DMS 273 (cell line): ENCODE measurements around the gene MTCH2.
"Not testable (repeated sequence)": the region's sequence is repeated elsewhere in the genome, so short reads cannot be mapped to it uniquely, and the experiment has no call there.

ENCODE experiments used
- DNase-seq: peaks from one replicate; lab custom pipeline; 2025; ENCODE audit not compliant: unreplicated experiment; lab: John Stamatoyannopoulos, UW

MTCH2 gene

GRCh38 chr11:47642099-47642855 is at the start of gene MTCH2:
TSS of gene MTCH2 (minus strand) at chr11:47642559. CDS start at chr11:47642465, 94 bp downstream.
- DNase-seq, result peak; percentile 96

GRCh38 chr11:47691979-47692378 is 49.6 kb upstream of the MTCH2 start:
- DNase-seq, result no peak

GRCh38 chr11:47689480-47689879 is 47.1 kb upstream of the MTCH2 start:
- DNase-seq, result no peak

- no peak for DNase-seq
Measured at GRCh38 chr11:47688991-47689390, 46.6 kb upstream of the MTCH2 start.

- DNase-seq, result no peak
Measured at GRCh38 chr11:47688111-47688510, 45.8 kb upstream of the MTCH2 start.

- DNase-seq, result not testable (repeated sequence)
Measured at GRCh38 chr11:47686704-47687103, 44.3 kb upstream of the MTCH2 start.

GRCh38 chr11:47686151-47686550 is 43.8 kb upstream of the MTCH2 start:
- DNase-seq, result no peak

GRCh38 chr11:47675851-47676250 is 33.5 kb upstream of the MTCH2 start:
- DNase-seq, result no peak

GRCh38 chr11:47672283-47672730 is 29.9 kb upstream of the MTCH2 start:
- no peak for DNase-seq

GRCh38 chr11:47669856-47670255 is 27.5 kb upstream of the MTCH2 start:
- peak; percentile 77 for DNase-seq

GRCh38 chr11:47668665-47669064 is 26.3 kb upstream of the MTCH2 start:
- DNase-seq, result no peak

- no peak for DNase-seq
Measured at GRCh38 chr11:47667555-47667954, 25.2 kb upstream of the MTCH2 start.

GRCh38 chr11:47667135-47667534 is 24.8 kb upstream of the MTCH2 start:
- peak; percentile 65 for DNase-seq

GRCh38 chr11:47664936-47665335 is 22.6 kb upstream of the MTCH2 start:
- not testable (repeated sequence) for DNase-seq

GRCh38 chr11:47661245-47661644 is 18.9 kb upstream of the MTCH2 start:
- DNase-seq, result no peak

GRCh38 chr11:47659276-47659675 is 16.9 kb upstream of the MTCH2 start:
- no peak for DNase-seq

GRCh38 chr11:47656260-47656885 is 14.0 kb upstream of the MTCH2 start:
- DNase-seq, result peak; percentile 46

GRCh38 chr11:47651818-47652469 is 9.6 kb upstream of the MTCH2 start:
- no peak for DNase-seq

- no peak for DNase-seq
Measured at GRCh38 chr11:47649276-47649675, 6.9 kb upstream of the MTCH2 start.

GRCh38 chr11:47646019-47646418 is 3.7 kb upstream of the MTCH2 start:
- DNase-seq, result no peak

- no peak for DNase-seq
Measured at GRCh38 chr11:47645500-47645899, 3.1 kb upstream of the MTCH2 start.

- DNase-seq, result peak; percentile 37
Measured at GRCh38 chr11:47641600-47642098, 710 bp downstream of the MTCH2 start.
